ENCODE measurements around the gene LNP1. TPM values are rescaled to one million over a fixed set of nuclear protein-coding genes. Genes with fewer than 3 reads are reported as not detected.

LNP1 gene
- total RNA-seq, 3 donors from 2014 or later, result 1.2 to 1.7 (median 1.3) TPM

DNA sequence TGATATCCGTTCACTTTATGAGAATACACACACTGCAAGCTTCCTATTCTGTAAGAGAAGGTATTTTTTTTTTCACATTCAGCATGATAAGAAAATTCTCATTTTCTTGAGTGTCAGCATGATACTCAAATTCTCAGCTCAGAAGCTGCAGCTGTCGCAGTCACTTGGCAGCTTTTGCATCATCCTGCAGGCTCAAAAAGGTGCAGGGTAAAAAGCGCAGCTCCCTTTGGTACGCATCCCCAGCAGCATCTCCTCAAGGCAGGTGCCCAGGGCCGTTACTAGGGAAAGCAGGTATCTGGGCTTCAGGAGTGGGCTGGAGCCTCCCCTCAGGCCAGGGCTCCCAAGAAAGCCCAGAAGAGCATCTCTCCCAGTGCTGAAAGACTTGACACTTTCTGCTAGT, 22.3 kb downstream of the LNP1 start:
- ATAC-seq, result no peak
- intact Hi-C loops (cut with DNase I, micrococcal nuclease), result no loop called here
- Histone ChIP-seq H3K4me3 (no peak overlapping the region), H3K4me1 (ENCODE audit: low read depth) (peaks cover 3% of the 10 kb centered on the region), H3K36me3 (ENCODE audit: low read depth) (no peaks in the 10 kb centered on the region), H3K9me3 (no peaks in the 10 kb centered on the region)
- DNase-seq, result no peak
- TF ChIP-seq, protein P1, sequence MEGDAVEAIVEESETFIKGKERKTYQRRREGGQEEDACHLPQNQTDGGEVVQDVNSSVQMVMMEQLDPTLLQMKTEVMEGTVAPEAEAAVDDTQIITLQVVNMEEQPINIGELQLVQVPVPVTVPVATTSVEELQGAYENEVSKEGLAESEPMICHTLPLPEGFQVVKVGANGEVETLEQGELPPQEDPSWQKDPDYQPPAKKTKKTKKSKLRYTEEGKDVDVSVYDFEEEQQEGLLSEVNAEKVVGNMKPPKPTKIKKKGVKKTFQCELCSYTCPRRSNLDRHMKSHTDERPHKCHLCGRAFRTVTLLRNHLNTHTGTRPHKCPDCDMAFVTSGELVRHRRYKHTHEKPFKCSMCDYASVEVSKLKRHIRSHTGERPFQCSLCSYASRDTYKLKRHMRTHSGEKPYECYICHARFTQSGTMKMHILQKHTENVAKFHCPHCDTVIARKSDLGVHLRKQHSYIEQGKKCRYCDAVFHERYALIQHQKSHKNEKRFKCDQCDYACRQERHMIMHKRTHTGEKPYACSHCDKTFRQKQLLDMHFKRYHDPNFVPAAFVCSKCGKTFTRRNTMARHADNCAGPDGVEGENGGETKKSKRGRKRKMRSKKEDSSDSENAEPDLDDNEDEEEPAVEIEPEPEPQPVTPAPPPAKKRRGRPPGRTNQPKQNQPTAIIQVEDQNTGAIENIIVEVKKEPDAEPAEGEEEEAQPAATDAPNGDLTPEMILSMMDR (IDR thresholded peaks at IDR 0.05), result no peak

DNA sequence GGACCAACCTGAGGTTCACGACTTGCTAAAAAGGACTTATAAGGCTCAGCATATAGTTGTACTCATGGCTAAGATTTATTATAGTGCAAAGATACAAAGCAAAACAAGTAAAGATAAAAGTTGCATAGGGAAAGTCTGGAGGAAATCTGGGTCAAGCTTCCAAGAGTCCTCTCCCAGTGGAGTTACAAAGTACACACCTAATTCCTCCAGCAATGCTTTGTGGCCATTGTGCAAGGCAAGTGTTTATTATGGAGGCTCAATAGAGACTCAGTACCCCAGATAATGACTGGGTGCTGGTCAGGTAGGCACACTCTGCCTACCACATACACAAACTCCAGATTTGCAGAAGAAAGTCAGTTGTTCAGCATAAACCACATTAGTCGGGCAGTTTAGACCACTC, 22.9 kb downstream of the LNP1 start:
- H3K4me3 ChIP-seq, result no peak overlapping the region
- no peaks in the 10 kb centered on the region for H3K9me3 ChIP-seq
- H3K36me3 ChIP-seq (ENCODE audit: low read depth), result no peaks in the 10 kb centered on the region
- intact Hi-C loops (cut with DNase I, micrococcal nuclease), result no loop called here
- no peak for ATAC-seq
- H3K4me1 ChIP-seq (ENCODE audit: low read depth), result peaks cover 3% of the 10 kb centered on the region
- DNase-seq, result no peak
- TF ChIP-seq, protein P1 (IDR thresholded peaks at IDR 0.05), result no peak

DNA sequence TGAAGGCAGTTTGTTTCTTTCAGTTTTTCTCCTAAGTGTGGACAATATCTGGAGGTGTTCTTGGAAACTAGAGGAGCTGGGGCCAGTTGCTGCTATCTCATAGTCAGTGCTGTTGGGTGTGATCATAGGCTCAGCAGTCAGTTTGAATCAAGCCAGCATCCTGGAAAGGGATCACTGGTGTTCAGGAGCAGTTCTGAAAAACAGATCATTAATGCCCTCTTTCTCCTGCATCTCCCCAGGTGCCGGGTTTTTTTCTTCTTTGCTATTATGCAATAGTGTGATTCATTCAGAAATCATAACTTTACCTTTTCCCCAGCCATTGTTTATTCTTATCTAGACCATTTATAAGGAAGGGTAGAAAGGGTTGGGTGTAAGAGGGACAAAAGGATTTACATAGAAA, 24.0 kb downstream of the LNP1 start:
- DNase-seq (no peak), ATAC-seq (peak; percentile 27)
- intact Hi-C loops (cut with DNase I, micrococcal nuclease), result no loop called here
- Histone ChIP-seq H3K4me3 (no peak overlapping the region), H3K9me3 (no peaks in the 10 kb centered on the region), H3K36me3 (ENCODE audit: low read depth) (no peaks in the 10 kb centered on the region), H3K4me1 (ENCODE audit: low read depth) (peaks cover 3% of the 10 kb centered on the region)
- TF ChIP-seq, protein P1 (IDR thresholded peaks at IDR 0.05), result no peak

DNA sequence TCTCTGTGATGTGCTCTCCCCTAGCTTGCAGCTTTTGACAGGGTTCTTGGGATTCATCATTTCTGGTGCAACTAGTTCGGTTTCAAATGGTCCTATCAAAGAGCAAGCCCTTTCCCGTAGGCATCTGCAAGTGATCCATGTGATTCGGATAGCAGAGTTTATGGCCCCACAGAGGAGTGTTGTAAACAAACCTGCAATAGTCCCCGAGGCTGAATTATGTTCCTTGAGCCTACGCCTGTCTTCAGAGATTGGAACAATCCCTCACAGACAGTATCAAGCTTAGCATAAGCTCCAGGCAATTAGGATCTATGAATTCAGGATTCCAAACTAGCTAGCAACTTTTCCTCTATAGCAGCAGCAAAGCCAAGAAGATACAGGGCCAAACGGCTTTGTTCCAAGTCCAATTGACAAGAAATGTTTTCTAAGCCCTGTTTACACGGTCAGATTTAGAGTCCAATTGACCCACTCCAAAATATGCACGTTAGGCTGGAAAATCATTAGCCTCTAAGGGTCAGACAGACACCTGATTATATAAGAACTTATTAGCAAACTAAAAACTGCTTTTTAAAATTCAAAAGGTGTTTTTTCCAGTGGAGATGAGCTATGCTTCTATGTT, 24.8 kb downstream of the LNP1 start:
- TF ChIP-seq, protein P1 (IDR thresholded peaks at IDR 0.05), result no peak
- Histone ChIP-seq H3K36me3 (ENCODE audit: low read depth) (no peaks in the 10 kb centered on the region), H3K4me3 (no peak overlapping the region), H3K9me3 (no peaks in the 10 kb centered on the region), H3K4me1 (ENCODE audit: low read depth) (peaks cover 3% of the 10 kb centered on the region)
- intact Hi-C loops (cut with DNase I, micrococcal nuclease), result no loop called here
- DNase-seq, result peak in 1 of 3 donors; percentile 42
- ATAC-seq, result peak; percentile 95

DNA sequence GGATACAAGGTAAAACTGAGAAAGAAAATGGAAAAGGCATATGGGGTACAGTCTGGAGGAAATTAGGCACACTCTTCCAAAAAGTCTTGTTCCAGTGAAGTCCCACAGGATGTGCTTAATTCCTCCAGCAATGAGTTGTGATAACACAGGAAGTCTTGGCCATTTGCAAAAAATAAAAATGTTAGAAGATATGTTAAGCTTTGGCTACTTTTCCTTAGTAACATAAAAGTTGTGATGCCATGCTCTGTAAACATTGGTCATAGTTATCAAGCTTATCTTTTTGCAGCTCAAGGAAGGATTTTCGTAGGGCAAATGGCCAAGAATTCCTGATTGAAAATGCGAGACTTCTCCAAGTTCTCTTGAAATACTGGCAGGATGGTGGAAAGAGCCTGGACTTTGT, 26.4 kb downstream of the LNP1 start:
- DNase-seq, result no peak

More for the DNA sequence above, 26.4 kb downstream of the LNP1 start:
- intact Hi-C loops (cut with DNase I, micrococcal nuclease), result no loop called here
- Histone ChIP-seq H3K4me1 (ENCODE audit: low read depth) (peaks cover 3% of the 10 kb centered on the region), H3K4me3 (no peak overlapping the region), H3K36me3 (ENCODE audit: low read depth) (no peaks in the 10 kb centered on the region), H3K9me3 (no peaks in the 10 kb centered on the region)
- ATAC-seq, result no peak
- TF ChIP-seq, protein P1 (IDR thresholded peaks at IDR 0.05), result no peak

Measured in mucosa of descending colon (tissue), 3 donors.